HG02885 (cell line): Measurements from ENCODE around the gene ZC3H8.
"Not testable (repeated sequence)": the region's sequence is repeated elsewhere in the genome, so short reads cannot be mapped to it uniquely, and the experiment has no call there.

Experiments used
- ATAC-seq: cut with Tn5 transposase; IDR thresholded peaks from one replicate; pipeline ENCODE4 v1.9.1; 2021; ENCODE audit warnings: mild to moderate bottlenecking; ENCODE audit not compliant: unreplicated experiment, poor library complexity

ZC3H8 gene

GRCh38 chr2:112260295-112260625, 5.4 kb upstream of the ZC3H8 start:
- ATAC-seq: no peak

GRCh38 chr2:112259509-112260294, 4.9 kb upstream of the ZC3H8 start:
- peak; percentile 48 for ATAC-seq

DNA sequence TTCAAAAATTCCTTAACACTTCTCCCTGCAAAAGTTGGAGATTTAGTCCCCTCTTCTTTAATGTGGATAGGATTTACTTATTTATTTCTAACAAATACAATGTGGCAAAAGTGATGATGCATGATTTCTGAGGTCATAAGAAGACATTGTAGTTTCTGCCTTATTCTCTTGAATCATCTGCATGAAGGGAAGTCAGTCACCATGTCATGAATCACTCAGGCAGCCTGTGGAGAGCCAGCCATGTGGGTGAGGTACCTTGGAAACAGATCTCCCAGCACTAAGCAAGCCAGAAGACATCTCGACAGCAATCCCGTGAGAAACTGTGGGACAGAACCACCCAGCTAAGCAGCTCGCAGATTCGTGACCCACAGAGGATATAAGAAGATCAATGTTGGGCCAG, 2.7 kb upstream of the ZC3H8 start:
- ATAC-seq: no peak

GRCh38 chr2:112256654-112257053, 1.8 kb upstream of the ZC3H8 start:
- ATAC-seq: no peak

GRCh38 chr2:112255875-112256274, 1.0 kb upstream of the ZC3H8 start:
- no peak for ATAC-seq

DNA sequence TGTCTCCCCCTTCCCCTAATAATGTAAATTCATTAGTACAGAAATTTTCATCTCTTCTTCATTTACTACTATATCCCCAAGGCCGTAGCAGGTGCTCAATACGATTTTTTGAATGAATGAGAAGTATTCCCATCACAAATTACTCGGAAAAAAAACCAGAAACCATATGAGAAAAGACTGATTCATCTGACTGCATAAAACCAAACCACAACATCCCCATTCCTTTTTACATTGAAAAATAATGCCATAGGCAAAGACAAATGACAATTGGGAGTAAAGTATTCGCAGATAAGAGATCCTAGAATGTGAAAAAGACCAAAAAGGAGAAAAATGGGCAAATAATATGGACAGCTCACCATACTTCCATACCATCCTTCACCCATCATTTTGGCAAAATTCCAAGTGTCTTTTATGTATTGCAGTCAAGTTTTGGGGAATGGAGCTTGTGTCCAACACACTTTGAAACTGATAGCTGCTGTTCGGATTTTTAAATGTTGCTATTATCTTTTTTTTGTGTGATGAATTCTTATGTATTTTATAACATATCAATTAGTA, 1.5 kb downstream of the ZC3H8 start:
- ATAC-seq: no peak

GRCh38 chr2:112251271-112251670, 3.6 kb downstream of the ZC3H8 start:
- ATAC-seq: no peak

GRCh38 chr2:112244854-112245253, 10.0 kb downstream of the ZC3H8 start:
- no peak for ATAC-seq

GRCh38 chr2:112243233-112243632, 11.6 kb downstream of the ZC3H8 start:
- ATAC-seq: no peak

DNA sequence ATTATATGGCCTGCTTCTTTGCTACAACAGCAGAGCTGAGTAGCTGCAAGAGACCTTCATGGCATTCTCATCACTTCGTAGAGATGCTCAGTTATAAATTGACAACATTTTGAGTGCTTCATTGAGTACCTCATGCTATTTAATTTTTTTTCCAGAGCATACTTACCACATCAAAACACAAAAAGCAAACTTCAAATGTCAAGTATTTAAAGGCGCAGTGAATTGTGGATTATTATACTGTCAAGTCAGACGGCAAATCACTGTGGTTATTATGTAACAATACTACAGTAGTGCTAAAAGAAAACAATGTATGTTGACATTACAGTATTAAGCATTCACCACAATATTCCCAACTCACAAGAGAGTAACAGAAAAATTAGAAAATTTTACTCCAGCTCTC, 12.5 kb downstream of the ZC3H8 start:
- ATAC-seq: no peak

- no peak for ATAC-seq
Measured at GRCh38 chr2:112239862-112240261, 15.0 kb downstream of the ZC3H8 start.

GRCh38 chr2:112230371-112230770, 24.5 kb downstream of the ZC3H8 start:
- no peak for ATAC-seq

DNA sequence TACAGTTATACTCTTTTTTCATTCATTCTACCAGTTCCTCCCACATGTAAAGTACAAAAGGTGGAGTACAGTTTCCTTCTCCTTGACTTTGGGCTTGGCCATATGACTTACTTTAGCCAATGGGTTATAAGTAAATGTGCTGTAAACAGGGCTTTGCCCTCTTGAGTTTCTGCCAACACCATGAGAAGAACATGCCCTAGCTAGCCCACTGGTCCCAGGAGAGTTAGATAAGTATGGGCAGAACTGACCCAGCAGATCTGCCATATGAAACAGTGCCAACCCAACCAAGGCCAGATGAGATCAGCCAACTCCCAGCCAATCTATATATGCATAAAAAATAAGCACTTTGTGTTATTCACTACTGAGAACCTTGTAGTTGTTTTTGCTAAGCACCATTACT, 25.5 kb downstream of the ZC3H8 start:
- no peak for ATAC-seq

DNA sequence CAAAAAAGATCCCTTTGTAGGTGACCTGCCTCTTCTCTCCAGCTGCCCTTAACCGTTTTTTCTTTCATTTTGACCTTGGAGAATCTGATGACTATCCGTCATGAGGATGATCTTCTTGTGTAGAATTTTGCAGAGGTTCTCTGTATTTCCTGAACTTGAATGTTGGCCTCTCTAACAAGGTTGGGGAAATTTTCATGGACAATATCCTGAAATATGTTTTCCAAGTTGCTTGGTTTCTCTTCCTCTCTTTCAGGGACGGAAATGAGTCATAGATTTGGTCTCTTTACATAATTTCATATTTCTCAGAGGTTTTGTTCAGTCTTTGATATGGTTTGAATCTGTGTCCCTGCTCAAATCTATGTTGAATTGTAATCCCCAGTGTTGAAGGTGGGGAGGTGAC, 34.0 kb downstream of the ZC3H8 start:
- no peak for ATAC-seq

DNA sequence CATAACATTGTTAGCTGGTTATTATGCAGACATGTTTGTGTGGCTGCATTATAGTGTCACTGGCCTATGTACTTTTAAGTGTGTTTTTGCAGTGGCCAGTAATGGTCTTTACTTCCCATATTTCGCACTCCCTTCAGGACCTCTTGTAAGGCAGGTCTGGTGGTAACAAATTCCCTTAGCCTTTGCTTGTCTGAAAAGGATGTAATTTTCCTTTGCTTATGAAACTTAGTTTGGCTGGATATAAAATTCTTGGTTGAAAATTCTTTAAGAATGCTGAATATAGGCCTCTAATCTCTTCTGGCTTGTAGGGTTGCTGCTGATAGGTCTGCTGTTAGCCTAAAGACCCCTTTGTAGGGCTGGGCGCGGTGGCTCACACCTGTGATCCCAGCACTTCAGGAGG, 34.7 kb downstream of the ZC3H8 start:
- no peak for ATAC-seq

- no peak for ATAC-seq
Measured at GRCh38 chr2:112217854-112218253, 37.0 kb downstream of the ZC3H8 start.

GRCh38 chr2:112216167-112216566, 38.7 kb downstream of the ZC3H8 start:
- ATAC-seq: no peak

- not testable (repeated sequence) for ATAC-seq
Measured at GRCh38 chr2:112207905-112208304, 46.9 kb downstream of the ZC3H8 start.

GRCh38 chr2:112204411-112204810, 50.4 kb downstream of the ZC3H8 start:
- no peak for ATAC-seq

- no peak for ATAC-seq
Measured at GRCh38 chr2:112201696-112202430, 53.0 kb downstream of the ZC3H8 start.

GRCh38 chr2:112199188-112199587, 55.7 kb downstream of the ZC3H8 start:
- ATAC-seq: no peak

- no peak for ATAC-seq
Measured at GRCh38 chr2:112198780-112199179, 56.1 kb downstream of the ZC3H8 start.
